Islet of Langerhans (tissue), 1 donor: ENCODE data around the gene CRB2.

ENCODE experiments used
- FAIRE-seq: peaks from one replicate; lab custom pipeline; 2011; peaks lifted over from hg19 to GRCh38; lab: Jason Lieb, UNC

The CRB2 gene

GRCh38 chr9:123365287-123365880, 9.4 kb downstream of the CRB2 start:
- FAIRE-seq: no peak

DNA sequence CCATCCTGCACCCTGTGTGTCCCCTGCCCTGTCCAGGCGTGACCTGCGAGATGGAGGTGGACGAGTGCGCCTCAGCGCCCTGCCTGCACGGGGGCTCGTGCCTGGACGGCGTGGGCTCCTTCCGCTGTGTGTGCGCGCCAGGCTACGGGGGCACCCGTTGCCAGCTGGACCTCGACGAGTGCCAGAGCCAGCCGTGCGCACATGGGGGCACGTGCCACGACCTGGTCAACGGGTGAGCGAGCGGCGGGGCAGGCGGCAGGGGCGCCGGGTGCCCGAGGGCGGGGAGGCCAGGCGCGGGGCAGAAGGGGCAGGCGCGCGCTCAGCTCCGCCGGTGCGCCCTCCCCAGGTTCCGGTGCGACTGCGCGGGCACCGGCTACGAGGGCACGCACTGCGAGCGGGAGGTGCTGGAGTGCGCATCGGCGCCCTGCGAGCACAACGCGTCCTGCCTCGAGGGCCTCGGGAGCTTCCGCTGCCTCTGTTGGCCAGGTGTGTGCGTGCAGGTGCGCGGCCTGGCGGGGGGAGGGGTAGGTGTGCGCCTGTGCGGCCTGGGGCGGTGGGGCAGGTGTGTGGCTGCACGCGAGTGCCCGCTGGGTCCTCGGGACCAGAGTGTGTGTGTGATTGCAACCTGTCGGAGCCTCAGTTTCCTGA, 10.0 kb downstream of the CRB2 start:
- FAIRE-seq: no peak

- no peak for FAIRE-seq
Measured at GRCh38 chr9:123368023-123368422, 12.0 kb downstream of the CRB2 start.

- no peak for FAIRE-seq
Measured at GRCh38 chr9:123368536-123369153, 12.6 kb downstream of the CRB2 start.

DNA sequence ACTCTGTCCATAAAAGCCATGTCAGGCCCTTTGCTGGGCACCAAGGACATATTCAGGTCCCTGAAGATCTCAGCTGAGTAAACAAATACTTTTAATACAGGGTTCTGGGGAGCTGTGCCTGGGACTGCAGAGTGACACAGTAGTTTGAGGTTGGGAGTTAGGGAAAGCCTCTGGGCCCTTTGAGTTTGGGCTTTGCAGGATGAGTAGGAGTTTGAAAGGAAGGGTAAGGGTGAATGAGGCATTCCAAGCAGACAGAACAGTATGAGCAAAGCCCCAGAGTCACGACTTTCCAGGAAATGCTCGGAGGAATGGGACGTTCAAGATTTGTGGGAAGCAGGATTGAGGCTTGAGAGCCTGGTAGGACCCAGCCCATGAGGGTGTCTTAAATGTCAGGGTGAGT, 13.3 kb downstream of the CRB2 start:
- FAIRE-seq: no peak

- FAIRE-seq: no peak
Measured at GRCh38 chr9:123370108-123370507, 14.1 kb downstream of the CRB2 start.

DNA sequence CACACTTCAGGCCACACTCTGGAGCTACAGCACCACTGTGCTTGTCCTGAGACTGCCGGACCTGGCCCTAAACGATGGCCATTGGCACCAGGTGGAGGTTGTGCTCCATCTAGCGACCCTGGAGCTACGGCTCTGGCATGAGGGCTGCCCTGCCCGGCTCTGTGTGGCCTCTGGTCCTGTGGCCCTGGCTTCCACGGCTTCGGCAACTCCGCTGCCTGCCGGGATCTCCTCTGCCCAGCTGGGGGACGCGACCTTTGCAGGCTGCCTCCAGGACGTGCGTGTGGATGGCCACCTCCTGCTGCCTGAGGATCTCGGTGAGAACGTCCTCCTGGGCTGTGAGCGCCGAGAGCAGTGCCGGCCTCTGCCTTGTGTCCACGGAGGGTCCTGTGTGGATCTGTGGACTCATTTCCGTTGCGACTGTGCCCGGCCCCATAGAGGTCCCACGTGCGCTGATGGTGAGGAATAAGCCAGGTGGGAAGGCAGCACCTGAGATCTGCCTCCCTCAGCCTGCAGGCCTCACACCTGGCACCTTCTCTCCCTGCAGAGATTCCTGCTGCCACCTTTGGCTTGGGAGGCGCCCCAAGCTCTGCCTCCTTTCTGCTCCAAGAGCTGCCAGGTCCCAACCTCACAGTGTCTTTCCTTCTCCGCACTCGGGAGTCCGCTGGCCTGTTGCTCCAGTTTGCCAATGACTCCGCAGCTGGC, 14.7 kb downstream of the CRB2 start:
- no peak for FAIRE-seq

DNA sequence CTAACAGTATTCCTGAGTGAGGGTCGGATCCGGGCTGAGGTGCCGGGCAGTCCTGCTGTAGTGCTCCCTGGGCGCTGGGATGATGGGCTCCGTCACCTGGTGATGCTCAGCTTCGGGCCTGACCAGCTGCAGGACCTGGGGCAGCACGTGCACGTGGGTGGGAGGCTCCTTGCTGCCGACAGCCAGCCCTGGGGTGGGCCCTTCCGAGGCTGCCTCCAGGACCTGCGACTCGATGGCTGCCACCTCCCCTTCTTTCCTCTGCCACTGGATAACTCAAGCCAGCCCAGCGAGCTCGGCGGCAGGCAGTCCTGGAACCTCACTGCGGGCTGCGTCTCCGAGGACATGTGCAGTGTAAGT, 15.2 kb downstream of the CRB2 start:
- FAIRE-seq: no peak

DNA sequence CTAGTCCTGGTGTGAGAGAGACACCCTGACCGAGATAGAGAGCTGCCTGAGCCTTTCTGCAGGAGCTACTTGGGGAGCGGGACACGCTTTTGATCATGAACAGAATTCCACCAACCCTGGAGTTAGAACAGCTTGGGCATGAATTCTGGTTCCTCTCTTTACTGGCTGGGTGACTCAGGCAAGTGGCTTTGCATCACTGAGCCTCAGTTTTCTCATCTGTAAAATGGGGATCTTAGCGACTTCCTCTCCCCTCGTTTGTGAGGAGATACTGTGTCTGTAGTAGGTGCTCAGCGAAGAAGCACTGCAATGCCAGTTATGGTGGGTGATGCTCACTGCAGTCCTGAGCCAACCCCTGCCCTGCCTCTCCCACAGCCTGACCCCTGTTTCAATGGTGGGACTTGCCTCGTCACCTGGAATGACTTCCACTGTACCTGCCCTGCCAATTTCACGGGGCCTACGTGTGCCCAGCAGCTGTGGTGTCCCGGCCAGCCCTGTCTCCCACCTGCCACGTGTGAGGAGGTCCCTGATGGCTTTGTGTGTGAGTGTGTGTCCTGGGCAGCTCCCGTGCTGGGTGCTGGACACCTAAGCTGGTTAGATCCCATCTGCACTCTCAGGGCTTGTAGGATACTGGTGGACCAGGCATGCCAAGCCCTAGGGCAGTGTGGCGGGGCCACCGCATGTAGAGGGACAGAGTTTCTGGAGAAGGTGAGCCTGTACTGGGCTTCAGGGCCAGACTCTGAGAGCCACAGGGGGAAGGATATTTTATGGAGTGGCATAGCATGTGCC, 16.0 kb downstream of the CRB2 start:
- FAIRE-seq: no peak

GRCh38 chr9:123372766-123373446, 16.9 kb downstream of the CRB2 start:
- FAIRE-seq: no peak

- FAIRE-seq: no peak
Measured at GRCh38 chr9:123373447-123373923, 17.5 kb downstream of the CRB2 start.

DNA sequence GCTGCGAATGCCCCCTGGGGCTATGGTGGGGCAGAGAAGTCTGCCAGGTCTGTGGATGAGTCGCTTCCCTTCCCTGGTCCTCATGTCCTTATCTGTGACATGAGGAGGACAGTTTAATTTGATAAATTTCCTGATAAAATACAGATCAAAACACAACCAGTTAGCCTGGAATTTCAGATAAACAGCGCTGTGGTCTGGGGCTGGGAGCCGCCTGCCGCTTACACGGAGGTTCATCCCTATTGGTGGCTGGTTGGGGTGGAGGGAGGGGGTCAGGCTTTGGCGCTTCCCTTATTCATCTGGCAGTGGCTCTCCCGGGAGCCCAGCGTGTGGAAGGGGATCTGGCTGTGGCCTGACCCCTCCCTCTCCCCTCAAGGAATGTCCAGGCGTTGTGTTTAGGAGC, 17.9 kb downstream of the CRB2 start:
- no peak for FAIRE-seq

GRCh38 chr9:123375469-123376132, 19.6 kb downstream of the CRB2 start:
- no peak for FAIRE-seq

- FAIRE-seq: no peak
Measured at GRCh38 chr9:123376218-123377071, 20.4 kb downstream of the CRB2 start.

DNA sequence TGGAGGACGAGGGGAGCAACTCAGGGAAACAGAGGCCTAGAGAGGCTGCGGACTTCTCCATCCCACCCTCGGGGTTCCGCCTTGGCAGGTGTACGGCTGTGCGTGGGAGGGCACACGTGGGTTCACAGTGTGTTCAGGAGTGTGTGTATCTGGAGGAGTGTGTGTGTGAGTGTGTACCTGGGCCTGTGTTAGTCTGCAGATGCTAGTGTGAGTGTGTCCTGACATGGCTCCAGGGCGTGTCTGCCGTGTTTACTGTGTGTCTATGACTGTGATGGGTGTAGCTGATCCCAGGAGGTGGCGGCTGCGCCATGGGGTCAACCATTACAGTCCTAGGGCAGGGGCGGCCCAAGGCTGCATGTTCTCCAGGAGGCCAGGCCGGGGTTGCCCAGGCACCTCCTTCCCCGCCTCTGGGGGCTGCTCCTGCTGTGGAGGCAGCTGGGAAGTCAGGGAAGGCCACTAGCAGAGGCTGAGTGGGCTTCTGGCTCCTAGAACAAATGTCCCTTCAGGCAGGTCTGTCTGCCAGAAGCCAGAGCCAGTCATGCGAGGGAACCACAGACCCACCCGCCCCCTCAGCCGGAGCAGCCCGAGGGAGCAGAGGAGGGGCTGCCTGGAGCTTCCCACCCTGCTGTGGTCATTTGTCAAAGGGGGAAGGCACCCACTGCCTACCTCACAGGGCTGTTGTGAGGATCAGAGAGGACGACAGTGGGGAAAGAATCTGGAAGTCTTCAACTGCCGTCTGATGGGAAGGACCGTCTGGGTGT, 21.4 kb downstream of the CRB2 start:
- no peak for FAIRE-seq

DNA sequence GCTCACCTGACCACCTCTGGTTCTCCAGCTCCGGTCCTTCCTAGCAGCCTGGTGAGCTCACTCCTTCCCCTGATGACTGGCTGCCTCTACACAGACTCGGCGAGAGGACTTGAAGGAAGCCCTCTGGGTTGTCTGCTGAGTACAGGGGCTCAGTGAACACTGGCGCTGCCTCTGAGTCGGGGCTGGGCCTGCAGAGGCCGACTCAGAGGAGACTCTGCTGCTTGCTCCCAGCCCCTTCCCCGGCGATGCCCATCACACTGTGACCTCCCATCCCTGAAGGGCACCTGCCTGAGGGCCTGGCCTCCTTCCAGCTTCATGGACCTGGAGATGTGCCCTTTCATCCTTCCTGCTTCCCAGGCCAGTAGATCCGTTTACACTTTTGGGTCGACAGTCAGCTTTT, 22.0 kb downstream of the CRB2 start:
- no peak for FAIRE-seq

- no peak for FAIRE-seq
Measured at GRCh38 chr9:123378956-123379660, 23.1 kb downstream of the CRB2 start.

- FAIRE-seq: no peak
Measured at GRCh38 chr9:123380852-123381705, 25.1 kb downstream of the CRB2 start.
